Measurements from ENCODE around the gene DSG1. TPM values are rescaled to one million over a fixed set of nuclear protein-coding genes. Genes with fewer than 3 reads are reported as not detected.

Gene DSG1
- total RNA-seq (not detected), polyA plus RNA-seq (not detected)
- long read RNA-seq, donor 1, result 0 reads
- long read RNA-seq, donor 2, result 0 reads
- long read RNA-seq, donor 3, result 0 reads
- long read RNA-seq, donor 4, result 0 reads
- long read RNA-seq, donor 5, result 0 reads

DNA sequence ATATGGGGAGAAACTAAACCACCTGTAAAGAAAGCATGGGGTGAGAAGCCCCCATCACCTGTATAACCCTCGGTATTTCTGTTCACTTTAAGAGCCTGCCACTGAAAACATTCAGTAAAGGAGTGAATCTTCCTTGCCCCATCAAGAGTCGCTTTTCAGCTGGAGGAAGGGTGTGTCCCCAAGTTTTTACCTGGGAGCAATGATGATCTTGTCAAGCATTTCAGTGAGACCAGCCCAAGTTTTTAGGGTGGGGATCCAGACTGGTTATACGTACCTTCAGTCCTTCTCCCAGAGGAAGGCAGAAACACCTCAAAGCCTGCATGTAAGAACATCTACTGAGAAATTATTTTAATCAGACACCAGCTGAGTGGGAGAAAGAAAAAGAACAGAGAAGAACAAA lies at the start of gene DSG1:
DSG1 (plus strand) TSS at position 301 of the 400 bp plus-strand sequence. CDS start 141 bp downstream, outside the sequence.
- Histone ChIP-seq H3K27ac (ENCODE audit: low read depth in 1 of 2, low read length in 1 of 2) (no peak within 1 kb of the TSS), H3K27me3 (ENCODE audit: control insufficient read depth in 3 of 3, insufficient read depth in 3 of 3, low read length in 2 of 3) (no peaks in the 10 kb centered on the region), H3K9ac (ENCODE audit: insufficient read depth in 1 of 2, low read length in 2 of 2) (no peak within 1 kb of the TSS), H3K4me1 (ENCODE audit: control insufficient read depth in 5 of 5, insufficient read depth in 5 of 5, low read length in 5 of 5) (peaks cover 0 to 1% (median 0%) of the 10 kb centered on the region in 5 donors), H3K36me3 (ENCODE audit: control insufficient read depth in 4 of 4, insufficient read depth in 4 of 4, low read length in 4 of 4) (no peaks in the 10 kb centered on the region), H3K9me3 (ENCODE audit: control insufficient read depth in 4 of 4, insufficient read depth in 3 of 4, low read length in 3 of 4) (no peaks in the 10 kb centered on the region), H3K4me3 (no peak within 1 kb of the TSS)
- DNase-seq (no peak), ATAC-seq (ENCODE audit: insufficient read depth, low FRiP score) (no peak)
- TF ChIP-seq, protein P1, sequence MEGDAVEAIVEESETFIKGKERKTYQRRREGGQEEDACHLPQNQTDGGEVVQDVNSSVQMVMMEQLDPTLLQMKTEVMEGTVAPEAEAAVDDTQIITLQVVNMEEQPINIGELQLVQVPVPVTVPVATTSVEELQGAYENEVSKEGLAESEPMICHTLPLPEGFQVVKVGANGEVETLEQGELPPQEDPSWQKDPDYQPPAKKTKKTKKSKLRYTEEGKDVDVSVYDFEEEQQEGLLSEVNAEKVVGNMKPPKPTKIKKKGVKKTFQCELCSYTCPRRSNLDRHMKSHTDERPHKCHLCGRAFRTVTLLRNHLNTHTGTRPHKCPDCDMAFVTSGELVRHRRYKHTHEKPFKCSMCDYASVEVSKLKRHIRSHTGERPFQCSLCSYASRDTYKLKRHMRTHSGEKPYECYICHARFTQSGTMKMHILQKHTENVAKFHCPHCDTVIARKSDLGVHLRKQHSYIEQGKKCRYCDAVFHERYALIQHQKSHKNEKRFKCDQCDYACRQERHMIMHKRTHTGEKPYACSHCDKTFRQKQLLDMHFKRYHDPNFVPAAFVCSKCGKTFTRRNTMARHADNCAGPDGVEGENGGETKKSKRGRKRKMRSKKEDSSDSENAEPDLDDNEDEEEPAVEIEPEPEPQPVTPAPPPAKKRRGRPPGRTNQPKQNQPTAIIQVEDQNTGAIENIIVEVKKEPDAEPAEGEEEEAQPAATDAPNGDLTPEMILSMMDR (IDR thresholded peaks at IDR 0.05; ENCODE audit: control extremely low read depth, extremely low read depth), result no peak
- WGBS, 2 donors, result 89 to 92% methylated on average over 3 of the region's 3 CpGs

DNA sequence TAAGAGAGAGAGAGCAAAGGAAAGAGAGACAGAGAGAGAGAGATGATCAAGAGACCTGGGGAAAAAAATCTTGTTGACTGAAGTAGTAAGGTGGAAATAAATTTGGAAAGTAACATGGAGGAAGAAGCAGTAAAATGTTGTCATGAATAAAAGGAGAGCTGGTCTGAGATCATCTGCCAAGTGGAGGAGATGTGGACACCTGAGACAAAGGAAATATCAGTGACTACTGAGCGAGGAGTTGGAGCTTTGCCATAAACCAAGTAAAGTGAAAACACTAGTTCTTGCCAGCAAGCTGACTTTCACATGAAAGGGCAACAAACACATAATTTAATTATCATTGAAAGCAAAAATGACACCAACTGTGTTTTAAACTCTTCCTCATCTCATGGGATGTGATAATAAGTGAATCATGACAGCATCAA lies 49.0 kb upstream of the DSG1 start:
- peaks cover 0 to 5% (median 0%) of the 10 kb centered on the region in 5 donors for H3K4me1 ChIP-seq (ENCODE audit: control insufficient read depth in 5 of 5, insufficient read depth in 5 of 5, low read length in 5 of 5)
- WGBS, 2 donors, result 14 to 55% methylated on average over 1 of the region's 1 CpG
- no peaks in the 10 kb centered on the region for H3K9me3 ChIP-seq (ENCODE audit: control insufficient read depth in 4 of 4, insufficient read depth in 3 of 4, low read length in 3 of 4)
- no peak overlapping the region for H3K27ac ChIP-seq (ENCODE audit: low read depth in 1 of 2, low read length in 1 of 2)
- TF ChIP-seq, protein P1 (IDR thresholded peaks at IDR 0.05; ENCODE audit: control extremely low read depth, extremely low read depth), result no peak
- H3K36me3 ChIP-seq (ENCODE audit: control insufficient read depth in 4 of 4, insufficient read depth in 4 of 4, low read length in 4 of 4), result no peaks in the 10 kb centered on the region
- ATAC-seq (ENCODE audit: insufficient read depth, low FRiP score) (no peak), DNase-seq (peak in 1 of 3 donors; percentile 15)
- no peak overlapping the region for H3K4me3 ChIP-seq
- no peaks in the 10 kb centered on the region for H3K27me3 ChIP-seq (ENCODE audit: control insufficient read depth in 3 of 3, insufficient read depth in 3 of 3, low read length in 2 of 3)
- no peak overlapping the region for H3K9ac ChIP-seq (ENCODE audit: insufficient read depth in 1 of 2, low read length in 2 of 2)

DNA sequence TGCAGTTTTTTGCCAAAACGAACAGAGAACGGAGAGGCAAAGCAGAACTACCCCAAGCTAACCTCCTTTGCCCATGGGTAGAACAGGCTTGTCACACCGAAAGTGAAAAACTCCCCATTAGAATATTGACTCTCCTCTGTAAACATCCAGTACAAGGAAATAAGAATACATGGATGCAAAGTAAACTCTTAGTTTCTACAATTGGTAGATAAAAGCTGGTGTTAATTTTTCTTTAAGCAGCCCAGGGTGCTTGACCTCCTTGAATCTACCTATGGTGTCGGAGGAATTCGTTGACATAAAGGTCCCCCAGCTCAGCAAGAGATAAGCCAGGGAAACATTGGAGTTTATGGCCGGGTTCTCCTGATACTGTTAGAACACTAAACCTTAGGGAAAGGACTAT lies 48.4 kb upstream of the DSG1 start:
- 65 to 75% methylated on average over 6 of the region's 6 CpGs for WGBS, 2 donors
- peak in 1 of 3 donors; percentile 37 for DNase-seq
- TF ChIP-seq, protein P1 (IDR thresholded peaks at IDR 0.05; ENCODE audit: control extremely low read depth, extremely low read depth), result no peak
- no peak overlapping the region for H3K4me3 ChIP-seq
- H3K9me3 ChIP-seq (ENCODE audit: control insufficient read depth in 4 of 4, insufficient read depth in 3 of 4, low read length in 3 of 4), result no peaks in the 10 kb centered on the region
- H3K9ac ChIP-seq (ENCODE audit: insufficient read depth in 1 of 2, low read length in 2 of 2), result no peak overlapping the region
- H3K4me1 ChIP-seq (ENCODE audit: control insufficient read depth in 5 of 5, insufficient read depth in 5 of 5, low read length in 5 of 5), result peaks cover 0 to 5% (median 0%) of the 10 kb centered on the region in 5 donors
- no peaks in the 10 kb centered on the region for H3K27me3 ChIP-seq (ENCODE audit: control insufficient read depth in 3 of 3, insufficient read depth in 3 of 3, low read length in 2 of 3)
- no peak for ATAC-seq (ENCODE audit: insufficient read depth, low FRiP score)
- H3K36me3 ChIP-seq (ENCODE audit: control insufficient read depth in 4 of 4, insufficient read depth in 4 of 4, low read length in 4 of 4), result no peaks in the 10 kb centered on the region
- no peak overlapping the region for H3K27ac ChIP-seq (ENCODE audit: low read depth in 1 of 2, low read length in 1 of 2)

DNA sequence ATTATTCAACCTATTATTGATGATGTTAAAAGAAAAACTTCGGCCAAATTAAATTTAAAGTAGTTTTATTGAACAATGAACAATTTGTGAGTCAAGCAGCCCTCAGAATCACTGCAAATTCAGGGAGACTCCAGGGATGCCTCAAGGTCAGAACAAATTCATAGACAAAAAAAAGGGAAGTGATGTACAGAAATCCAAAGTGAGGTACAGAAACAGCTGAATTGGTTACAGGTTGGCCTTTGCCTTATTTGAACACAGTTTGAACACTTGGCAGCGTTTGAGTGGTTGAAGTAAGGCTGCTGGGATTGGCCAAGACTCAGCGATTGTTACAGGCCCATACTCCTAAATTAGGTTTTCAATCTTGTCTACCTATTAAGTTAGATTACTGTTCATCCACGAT lies 47.4 kb upstream of the DSG1 start:
- H3K4me1 ChIP-seq (ENCODE audit: control insufficient read depth in 5 of 5, insufficient read depth in 5 of 5, low read length in 5 of 5), result peaks cover 0 to 5% (median 4%) of the 10 kb centered on the region in 5 donors

More for the DNA sequence above, 47.4 kb upstream of the DSG1 start:
- H3K36me3 ChIP-seq (ENCODE audit: control insufficient read depth in 4 of 4, insufficient read depth in 4 of 4, low read length in 4 of 4), result no peaks in the 10 kb centered on the region
- no peaks in the 10 kb centered on the region for H3K27me3 ChIP-seq (ENCODE audit: control insufficient read depth in 3 of 3, insufficient read depth in 3 of 3, low read length in 2 of 3)
- no peaks in the 10 kb centered on the region for H3K9me3 ChIP-seq (ENCODE audit: control insufficient read depth in 4 of 4, insufficient read depth in 3 of 4, low read length in 3 of 4)
- WGBS, 2 donors, result 90 to 94% methylated on average over 4 of the region's 4 CpGs
- H3K4me3 ChIP-seq, result no peak overlapping the region
- no peak overlapping the region for H3K27ac ChIP-seq (ENCODE audit: low read depth in 1 of 2, low read length in 1 of 2)
- no peak overlapping the region for H3K9ac ChIP-seq (ENCODE audit: insufficient read depth in 1 of 2, low read length in 2 of 2)
- no peak for ATAC-seq (ENCODE audit: insufficient read depth, low FRiP score)
- TF ChIP-seq, protein P1 (IDR thresholded peaks at IDR 0.05; ENCODE audit: control extremely low read depth, extremely low read depth), result no peak
- no peak for DNase-seq
